Measurements from ENCODE around the gene MSANTD2.

- no peak for TF ChIP-seq PPARA (CRISPR knock-in tag; IDR thresholded peaks at IDR 0.05; ENCODE audit: borderline replicate concordance)
- TF ChIP-seq, protein P1, sequence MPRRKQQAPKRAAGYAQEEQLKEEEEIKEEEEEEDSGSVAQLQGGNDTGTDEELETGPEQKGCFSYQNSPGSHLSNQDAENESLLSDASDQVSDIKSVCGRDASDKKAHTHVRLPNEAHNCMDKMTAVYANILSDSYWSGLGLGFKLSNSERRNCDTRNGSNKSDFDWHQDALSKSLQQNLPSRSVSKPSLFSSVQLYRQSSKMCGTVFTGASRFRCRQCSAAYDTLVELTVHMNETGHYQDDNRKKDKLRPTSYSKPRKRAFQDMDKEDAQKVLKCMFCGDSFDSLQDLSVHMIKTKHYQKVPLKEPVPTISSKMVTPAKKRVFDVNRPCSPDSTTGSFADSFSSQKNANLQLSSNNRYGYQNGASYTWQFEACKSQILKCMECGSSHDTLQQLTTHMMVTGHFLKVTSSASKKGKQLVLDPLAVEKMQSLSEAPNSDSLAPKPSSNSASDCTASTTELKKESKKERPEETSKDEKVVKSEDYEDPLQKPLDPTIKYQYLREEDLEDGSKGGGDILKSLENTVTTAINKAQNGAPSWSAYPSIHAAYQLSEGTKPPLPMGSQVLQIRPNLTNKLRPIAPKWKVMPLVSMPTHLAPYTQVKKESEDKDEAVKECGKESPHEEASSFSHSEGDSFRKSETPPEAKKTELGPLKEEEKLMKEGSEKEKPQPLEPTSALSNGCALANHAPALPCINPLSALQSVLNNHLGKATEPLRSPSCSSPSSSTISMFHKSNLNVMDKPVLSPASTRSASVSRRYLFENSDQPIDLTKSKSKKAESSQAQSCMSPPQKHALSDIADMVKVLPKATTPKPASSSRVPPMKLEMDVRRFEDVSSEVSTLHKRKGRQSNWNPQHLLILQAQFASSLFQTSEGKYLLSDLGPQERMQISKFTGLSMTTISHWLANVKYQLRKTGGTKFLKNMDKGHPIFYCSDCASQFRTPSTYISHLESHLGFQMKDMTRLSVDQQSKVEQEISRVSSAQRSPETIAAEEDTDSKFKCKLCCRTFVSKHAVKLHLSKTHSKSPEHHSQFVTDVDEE (CRISPR knock-in tag; IDR thresholded peaks at IDR 0.05): no peak
- no peak for TF ChIP-seq CREB5 (CRISPR knock-in tag; IDR thresholded peaks at IDR 0.05; ENCODE audit: low read depth)
- no peak for TF ChIP-seq RARB (CRISPR knock-in tag; IDR thresholded peaks at IDR 0.05)
- no peak for TF ChIP-seq ISL1 (CRISPR knock-in tag; IDR thresholded peaks at IDR 0.05)
- TF ChIP-seq POU6F1 (CRISPR knock-in tag; IDR thresholded peaks at IDR 0.05; ENCODE audit: borderline replicate concordance, low read depth): no peak
- TF ChIP-seq CSDC2 (CRISPR knock-in tag; IDR thresholded peaks at IDR 0.05): no peak
- TF ChIP-seq ZFP3 (CRISPR knock-in tag; IDR thresholded peaks at IDR 0.05): no peak
- TF ChIP-seq, protein P2, sequence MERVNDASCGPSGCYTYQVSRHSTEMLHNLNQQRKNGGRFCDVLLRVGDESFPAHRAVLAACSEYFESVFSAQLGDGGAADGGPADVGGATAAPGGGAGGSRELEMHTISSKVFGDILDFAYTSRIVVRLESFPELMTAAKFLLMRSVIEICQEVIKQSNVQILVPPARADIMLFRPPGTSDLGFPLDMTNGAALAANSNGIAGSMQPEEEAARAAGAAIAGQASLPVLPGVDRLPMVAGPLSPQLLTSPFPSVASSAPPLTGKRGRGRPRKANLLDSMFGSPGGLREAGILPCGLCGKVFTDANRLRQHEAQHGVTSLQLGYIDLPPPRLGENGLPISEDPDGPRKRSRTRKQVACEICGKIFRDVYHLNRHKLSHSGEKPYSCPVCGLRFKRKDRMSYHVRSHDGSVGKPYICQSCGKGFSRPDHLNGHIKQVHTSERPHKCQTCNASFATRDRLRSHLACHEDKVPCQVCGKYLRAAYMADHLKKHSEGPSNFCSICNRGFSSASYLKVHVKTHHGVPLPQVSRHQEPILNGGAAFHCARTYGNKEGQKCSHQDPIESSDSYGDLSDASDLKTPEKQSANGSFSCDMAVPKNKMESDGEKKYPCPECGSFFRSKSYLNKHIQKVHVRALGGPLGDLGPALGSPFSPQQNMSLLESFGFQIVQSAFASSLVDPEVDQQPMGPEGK (CRISPR knock-in tag; IDR thresholded peaks at IDR 0.05; ENCODE audit: borderline replicate concordance): no peak
- TF ChIP-seq ZFP30 (CRISPR knock-in tag; IDR thresholded peaks at IDR 0.05): no peak
- no peak for TF ChIP-seq GLIS3 (CRISPR knock-in tag; IDR thresholded peaks at IDR 0.05)
- no peak for TF ChIP-seq SNAI2 (CRISPR knock-in tag; IDR thresholded peaks at IDR 0.05)
Measured at GRCh38 chr11:124745270-124745834, 54.9 kb downstream of the MSANTD2 start.

Measured in SK-N-SH treated with all-trans-retinoic acid at 6 μM for 48 hours (cell line).